HCT116 (cell line): Measurements from ENCODE around the gene SAC3D1. TPM values are rescaled to one million over a fixed set of nuclear protein-coding genes. Genes with fewer than 3 reads are reported as not detected.

Experiments
- ATAC-seq: fragments of 200-7000 bp; cut with Tn5 transposase; 2 replicates; pipeline ENCODE4 v1.9.1; 2020; ENCODE audit warnings: mild to moderate bottlenecking, moderate library complexity
- BruUV-seq: library from RNA; stranded (reverse); fragments of 400-500 nt; replicated peaks from 2 replicates; lab custom pipeline; 2021; lab: Mats Ljungman, UMichigan
- CTCF ChIA-PET: fragments of 300-600 bp; sonication (Branson Sonifier 250); formaldehyde crosslinking; loops from one replicate; lab custom pipeline; 2021; ENCODE audit warnings: antibody characterized with exemption; lab: Charles Lee
- POLR2A ChIA-PET: fragments of 300-600, 350-600 bp; sonication (Branson Sonifier 250); formaldehyde crosslinking; loops from one replicate; lab custom pipeline; 2021; ENCODE audit warnings: antibody characterized with exemption; lab: Charles Lee
- RAD21 ChIA-PET, 2 experiments: fragments of 300-600 bp; sonication (Branson Sonifier 250); formaldehyde crosslinking; loops; one replicate each; lab custom pipeline; 2023; ENCODE audit warnings: low total read pairs in 2 of 2; ENCODE audit not compliant: uncharacterized antibody in 2 of 2, unreplicated experiment in 2 of 2, low non-redundant PET in 1 of 2; lab: Charles Lee
- DNase-seq: peaks from one replicate; pipeline ENCODE4 v3.0.0-alpha.2; 2010; ENCODE audit warnings: low read depth, low spot score
- H2AFZ ChIP-seq: fragments of 200-600 bp; shearing (Covaris generic), sonication (generic); 2 replicates; pipeline ENCODE4 v1.6.1; 2017; ENCODE audit warnings: low read depth, mixed run types, mixed read lengths, antibody characterized with exemption, low read length; ENCODE audit not compliant: poor library complexity, severe bottlenecking
- H3K27ac ChIP-seq: 2 replicates; pipeline ENCODE4 v1.5.1; 2012; ENCODE audit warnings: low read depth, low read length
- H3K27me3 ChIP-seq: fragments of 200-600 bp; sonication (generic); 2 replicates; pipeline ENCODE4 v1.6.1; 2016; ENCODE audit warnings: mixed run types, low read length, mixed read lengths; ENCODE audit not compliant: insufficient read depth
- H3K36me3 ChIP-seq, 2 experiments: fragments of 200-500 bp in 1 of 2; fragments of 200-600 bp in 1 of 2; sonication (Bioruptor generic) in 1 of 2; sonication (generic) in 1 of 2; 2 replicates each; pipeline versions ENCODE4 v1.5.1 to v1.6.1; 2014 to 2016; ENCODE audit warnings: low read length in 2 of 2, inconsistent platforms in 1 of 2, mixed read lengths in 1 of 2, mixed run types in 1 of 2; ENCODE audit not compliant: insufficient read depth in 2 of 2, control insufficient read depth in 1 of 2
- H3K4me1 ChIP-seq, 2 experiments: fragments of 200-600 bp in 1 of 2; sonication (generic) in 1 of 2; 2 replicates each; pipeline versions ENCODE4 v1.5.1 to v1.6.1; 2012 to 2017; ENCODE audit warnings: low read length in 2 of 2, inconsistent platforms in 1 of 2, mild to moderate bottlenecking in 1 of 2, mixed read lengths in 1 of 2, mixed run types in 1 of 2, moderate library complexity in 1 of 2; ENCODE audit not compliant: insufficient read depth in 2 of 2, control insufficient read depth in 1 of 2
- H3K4me2 ChIP-seq: fragments of 200-600 bp; sonication (generic); 2 replicates; pipeline ENCODE4 v1.6.1; 2017; ENCODE audit warnings: mixed run types, low read length, mixed read lengths
- H3K4me3 ChIP-seq, 2 experiments: fragments of 200-600 bp in 1 of 2; sonication (generic) in 1 of 2; replicated peaks in 1 of 2; 2 replicates each; pipeline ENCODE4 v1.5.1; 2011 to 2016; ENCODE audit warnings: low read length in 2 of 2, control low read depth in 1 of 2, low read depth in 1 of 2, mild to moderate bottlenecking in 1 of 2, mixed read lengths in 1 of 2, mixed run types in 1 of 2
- H3K79me2 ChIP-seq: fragments of 200-600 bp; sonication (generic); 2 replicates; pipeline ENCODE4 v1.6.1; 2017; ENCODE audit warnings: mild to moderate bottlenecking, mixed run types, low read length, moderate library complexity, mixed read lengths; ENCODE audit not compliant: insufficient read depth
- H3K9ac ChIP-seq: fragments of 200-600 bp; sonication (generic); 2 replicates; pipeline ENCODE4 v1.6.1; 2016; ENCODE audit warnings: low read length, mixed read lengths
- H3K9me2 ChIP-seq: fragments of 200-600 bp; sonication (generic), shearing (Covaris generic); 2 replicates; pipeline ENCODE4 v1.6.1; 2017; ENCODE audit warnings: mixed run types, mild to moderate bottlenecking, moderate library complexity; ENCODE audit not compliant: insufficient read depth
- H3K9me3 ChIP-seq, 2 experiments: fragments of 200-500 bp in 1 of 2; fragments of 200-600 bp in 1 of 2; sonication (Bioruptor generic) in 1 of 2; sonication (generic) in 1 of 2; 2 replicates each; pipeline ENCODE4 v1.6.1; 2014 to 2017; ENCODE audit warnings: low read length in 2 of 2, mixed read lengths in 2 of 2, inconsistent platforms in 1 of 2, low read depth in 1 of 2, mild to moderate bottlenecking in 1 of 2, mixed run types in 1 of 2, moderate library complexity in 1 of 2; ENCODE audit not compliant: control insufficient read depth in 1 of 2, insufficient read depth in 1 of 2
- H4K20me1 ChIP-seq: fragments of 200-600 bp; sonication (generic), shearing (Covaris generic); 2 replicates; pipeline ENCODE4 v1.6.1; 2017; ENCODE audit warnings: mixed run types, mild to moderate bottlenecking, moderate library complexity; ENCODE audit not compliant: insufficient read depth
- CBX3 ChIP-seq: IDR thresholded peaks from 2 replicates; pipeline ENCODE4 v1.6.1; 2012; ENCODE audit warnings: low read depth
- CEBPB ChIP-seq: IDR thresholded peaks from 2 replicates; pipeline ENCODE4 v1.6.1; 2012; ENCODE audit warnings: low read depth
- EGR1 ChIP-seq: IDR thresholded peaks from 2 replicates; pipeline ENCODE4 v1.6.1; 2012; ENCODE audit warnings: low read depth
- ELF1 ChIP-seq: IDR thresholded peaks from 2 replicates; pipeline ENCODE4 v1.6.1; 2012; ENCODE audit warnings: low read depth, borderline replicate concordance
- EZH2 ChIP-seq: fragments of 200-600 bp; sonication (generic); IDR thresholded peaks from 2 replicates; pipeline ENCODE4 v1.6.1; 2017; ENCODE audit warnings: antibody characterized with exemption, mixed run types
- EZH2phosphoT487 ChIP-seq: fragments of 200-600 bp; IDR thresholded peaks from 2 replicates; pipeline ENCODE4 v1.6.1; 2018; ENCODE audit warnings: antibody characterized with exemption, borderline replicate concordance
- FOSL1 ChIP-seq: IDR thresholded peaks from 2 replicates; pipeline ENCODE4 v1.6.1; 2012; ENCODE audit warnings: low read depth
- POLR2A ChIP-seq: IDR thresholded peaks from 2 replicates; pipeline ENCODE4 v1.7.0; 2011; ENCODE audit warnings: borderline replicate concordance; ENCODE audit not compliant: insufficient read depth, insufficient read length; ENCODE audit errors: extremely low read depth
- POLR2AphosphoS5 ChIP-seq: IDR thresholded peaks from 2 replicates; pipeline ENCODE4 v1.6.1; 2011; ENCODE audit warnings: mild to moderate bottlenecking, low read depth, low read length, moderate library complexity
- RAD21 ChIP-seq: IDR thresholded peaks from 2 replicates; pipeline ENCODE4 v1.6.1; 2012; ENCODE audit warnings: low read depth, mild to moderate bottlenecking
- SIN3A ChIP-seq: IDR thresholded peaks from 2 replicates; pipeline ENCODE4 v1.6.1; 2012; ENCODE audit warnings: low read depth
- SP1 ChIP-seq: IDR thresholded peaks from 2 replicates; pipeline ENCODE4 v1.6.1; 2012; ENCODE audit warnings: low read depth
- TCF7L2 ChIP-seq: IDR thresholded peaks from 2 replicates; pipeline ENCODE4 v1.7.0; 2011; ENCODE audit warnings: borderline replicate concordance, inconsistent platforms; ENCODE audit not compliant: insufficient read depth, insufficient read length; ENCODE audit errors: extremely low read depth
- ZFX ChIP-seq: fragments of 450-650 bp; IDR thresholded peaks from 2 replicates; pipeline ENCODE4 v1.6.1; 2017
- ZNF274 ChIP-seq: fragments of 200-500 bp; sonication (Bioruptor generic); IDR thresholded peaks from 2 replicates; pipeline ENCODE4 v1.6.1; 2014; ENCODE audit warnings: mild to moderate bottlenecking, low read depth, low read length, inconsistent platforms
- intact Hi-C: fragments of 100-400 bp; cut with micrococcal nuclease; formaldehyde crosslinking; loops from 2 replicates; pipeline ENCODE4 v1.10.0; 2022
- total RNA-seq: library from RNA; stranded (reverse); gene quantifications from one replicate; pipeline ENCODE4 v1.2.1, GENCODE V29; 2021; ENCODE audit not compliant: unreplicated experiment
- TF ChIP-seq, protein P1 (sequence below): IDR thresholded peaks from 2 replicates; pipeline ENCODE4 v1.6.1; 2012; ENCODE audit warnings: low read depth

Gene SAC3D1
- total RNA-seq, 1 experiment from 2014 or later = 36.9 TPM

DNA sequence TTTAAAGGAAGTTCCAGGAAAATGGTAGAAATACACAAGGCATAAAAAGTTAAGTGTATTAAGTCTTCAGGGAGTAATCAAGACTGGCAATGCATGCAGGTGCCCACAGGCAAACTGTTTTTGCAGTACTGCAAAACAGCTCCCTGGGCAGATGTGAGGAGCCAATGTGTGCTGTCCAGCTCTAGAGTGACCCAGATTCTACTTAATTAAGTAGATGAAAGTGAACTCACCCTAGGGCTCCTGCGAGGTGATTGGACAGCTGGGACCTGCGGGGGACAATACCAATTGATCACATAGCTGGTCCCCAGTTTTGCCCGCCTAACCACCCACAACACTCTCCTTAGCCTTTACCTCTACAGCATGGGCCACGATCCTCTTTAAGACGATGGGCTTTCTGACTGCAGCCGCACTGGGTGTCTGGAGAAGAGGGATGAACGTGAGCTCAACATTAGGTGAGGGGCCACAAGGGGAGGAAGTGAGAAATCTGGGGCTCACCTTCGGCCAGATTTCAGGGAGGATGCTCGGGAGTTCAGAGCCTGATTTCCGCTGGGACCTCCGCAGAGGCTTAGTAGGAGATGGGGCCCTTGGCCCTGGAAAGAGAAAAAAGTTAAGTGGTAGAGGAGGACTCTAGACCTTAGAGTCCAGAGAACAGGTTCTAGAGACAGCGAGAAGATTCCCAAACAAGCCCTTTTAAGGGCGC, 42.3 kb downstream of the SAC3D1 start:
- peak overlapping the region; percentile 86 to 98 for H3K4me3 ChIP-seq
- no peaks in the 10 kb centered on the region for H3K27me3 ChIP-seq
- peaks cover 7 to 30% of the 10 kb centered on the region in 2 experiments; a peak in 3 of 4 replicates for H3K4me1 ChIP-seq
- TSS peak; percentile 60 for BruUV-seq
- no peak overlapping the region for H2AFZ ChIP-seq
- no peaks in the 10 kb centered on the region for H3K9me2 ChIP-seq
- DNase-seq (no peak), ATAC-seq (peak; percentile 12)
- TF ChIP-seq, protein P1, sequence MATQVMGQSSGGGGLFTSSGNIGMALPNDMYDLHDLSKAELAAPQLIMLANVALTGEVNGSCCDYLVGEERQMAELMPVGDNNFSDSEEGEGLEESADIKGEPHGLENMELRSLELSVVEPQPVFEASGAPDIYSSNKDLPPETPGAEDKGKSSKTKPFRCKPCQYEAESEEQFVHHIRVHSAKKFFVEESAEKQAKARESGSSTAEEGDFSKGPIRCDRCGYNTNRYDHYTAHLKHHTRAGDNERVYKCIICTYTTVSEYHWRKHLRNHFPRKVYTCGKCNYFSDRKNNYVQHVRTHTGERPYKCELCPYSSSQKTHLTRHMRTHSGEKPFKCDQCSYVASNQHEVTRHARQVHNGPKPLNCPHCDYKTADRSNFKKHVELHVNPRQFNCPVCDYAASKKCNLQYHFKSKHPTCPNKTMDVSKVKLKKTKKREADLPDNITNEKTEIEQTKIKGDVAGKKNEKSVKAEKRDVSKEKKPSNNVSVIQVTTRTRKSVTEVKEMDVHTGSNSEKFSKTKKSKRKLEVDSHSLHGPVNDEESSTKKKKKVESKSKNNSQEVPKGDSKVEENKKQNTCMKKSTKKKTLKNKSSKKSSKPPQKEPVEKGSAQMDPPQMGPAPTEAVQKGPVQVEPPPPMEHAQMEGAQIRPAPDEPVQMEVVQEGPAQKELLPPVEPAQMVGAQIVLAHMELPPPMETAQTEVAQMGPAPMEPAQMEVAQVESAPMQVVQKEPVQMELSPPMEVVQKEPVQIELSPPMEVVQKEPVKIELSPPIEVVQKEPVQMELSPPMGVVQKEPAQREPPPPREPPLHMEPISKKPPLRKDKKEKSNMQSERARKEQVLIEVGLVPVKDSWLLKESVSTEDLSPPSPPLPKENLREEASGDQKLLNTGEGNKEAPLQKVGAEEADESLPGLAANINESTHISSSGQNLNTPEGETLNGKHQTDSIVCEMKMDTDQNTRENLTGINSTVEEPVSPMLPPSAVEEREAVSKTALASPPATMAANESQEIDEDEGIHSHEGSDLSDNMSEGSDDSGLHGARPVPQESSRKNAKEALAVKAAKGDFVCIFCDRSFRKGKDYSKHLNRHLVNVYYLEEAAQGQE = no peak
- TF ChIP-seq POLR2AphosphoS5 (no peak), ELF1 (no peak), EGR1 (no peak), FOSL1 (no peak), EZH2phosphoT487 (no peak), RAD21 (no peak), EZH2 (no peak), SIN3A (no peak), CBX3 (no peak), CEBPB (no peak), ZNF274 (no peak), POLR2A (no peak), TCF7L2 (no peak), SP1 (no peak), ZFX (no peak)
- ChIA-PET POLR2A (interaction anchor here (0.7 kb wide), 1 partner anchor 39 kb away, joined by 3 read pairs; the partner anchor contains the start of genes FAU and MRPL49), RAD21 (no interaction called here), CTCF (interaction anchor here (1.4 kb wide), 1 partner anchor 27 kb away, joined by 3 read pairs; no protein-coding TSS in a partner anchor)
- H3K79me2 ChIP-seq = peaks cover 57% of the 10 kb centered on the region
- peak overlapping the region; percentile 82 for H3K27ac ChIP-seq
- no peaks in the 10 kb centered on the region for H4K20me1 ChIP-seq
- H3K4me2 ChIP-seq = peak overlapping the region; percentile 82
- H3K9ac ChIP-seq = peak overlapping the region; percentile 98
- H3K9me3 ChIP-seq = no peaks in the 10 kb centered on the region
- intact Hi-C loops = loop anchor here (5.0 kb wide), 2 partner anchors 41 to 56 kb away; partner anchors contain the start of genes SAC3D1 and SNX15
- peaks cover 12 to 44% of the 10 kb centered on the region in 2 experiments; a peak in 2 of 4 replicates for H3K36me3 ChIP-seq
